Activated naive CD4-positive, alpha-beta T cell treated with anti-CD3 and anti-CD28 coated beads for 36 hours (primary cell): ENCODE results near the gene MED9. TPM values are rescaled to one million over a fixed set of nuclear protein-coding genes. Genes with fewer than 3 reads are reported as not detected.

Source experiments
- CTCF ChIA-PET: fragments of 350-600 bp; sonication (Branson Sonifier 250); formaldehyde crosslinking; loops from one replicate; lab custom pipeline; 2021; ENCODE audit warnings: antibody characterized with exemption; lab: Charles Lee
- DNase-seq: peaks from one replicate; pipeline ENCODE4 v3.0.0-alpha.2; 2020
- H3K27ac Mint-ChIP-seq: one replicate; pipeline ENCODE4 v1.8.0; 2021; ENCODE audit warnings: mild to moderate bottlenecking, mixed read lengths
- H3K27me3 Mint-ChIP-seq: one replicate; pipeline ENCODE4 v1.8.0; 2021; ENCODE audit warnings: low read depth, mixed read lengths
- H3K36me3 Mint-ChIP-seq: one replicate; pipeline ENCODE4 v1.8.0; 2021; ENCODE audit warnings: low read depth, mixed read lengths
- H3K4me1 Mint-ChIP-seq: one replicate; pipeline ENCODE4 v1.8.0; 2021; ENCODE audit warnings: low read depth, mixed read lengths
- H3K4me3 Mint-ChIP-seq: one replicate; pipeline ENCODE4 v1.8.0; 2021; ENCODE audit warnings: mild to moderate bottlenecking, moderate library complexity, mixed read lengths
- H3K9me3 Mint-ChIP-seq: one replicate; pipeline ENCODE4 v1.8.0; 2021; ENCODE audit warnings: mixed read lengths
- intact Hi-C: fragments of 100-400 bp; cut with micrococcal nuclease; formaldehyde crosslinking; loops from one replicate; pipeline ENCODE4 v1.15.1; 2023
- total RNA-seq, 2 experiments: library from RNA; stranded (reverse); gene quantifications; one replicate each; pipeline ENCODE4 v1.2.3, GENCODE V29; 2021

The MED9 gene
- total RNA-seq, 2 experiments from 2014 or later = 13.2 to 14.4 TPM

GRCh38 chr17:17499402-17500145 is 22.8 kb downstream of the MED9 start:
- peaks cover 11% of the 10 kb centered on the region for H3K27me3 Mint-ChIP-seq
- no peak overlapping the region for H3K27ac Mint-ChIP-seq
- intact Hi-C loops = no loop called here
- CTCF ChIA-PET = interaction anchor here (0.5 to 5.6 kb wide), 3 partner anchors 27 to 144 kb away, joined by 3 to 59 read pairs (median 5); no protein-coding TSS in a partner anchor
- no peaks in the 10 kb centered on the region for H3K9me3 Mint-ChIP-seq
- H3K36me3 Mint-ChIP-seq = no peaks in the 10 kb centered on the region
- DNase-seq = no peak
- peaks cover 12% of the 10 kb centered on the region for H3K4me1 Mint-ChIP-seq
- H3K4me3 Mint-ChIP-seq = no peak overlapping the region

- Mint-ChIP-seq H3K4me1 (peaks cover 2% of the 10 kb centered on the region), H3K27ac (no peak overlapping the region), H3K9me3 (no peaks in the 10 kb centered on the region), H3K4me3 (no peak overlapping the region), H3K36me3 (no peaks in the 10 kb centered on the region), H3K27me3 (no peaks in the 10 kb centered on the region)
- CTCF ChIA-PET = interaction anchor here (0.6 to 5.6 kb wide), 5 partner anchors 33 to 216 kb away, joined by 3 to 59 read pairs (median 3); no protein-coding TSS in a partner anchor
- intact Hi-C loops = loop anchor here (1.0 kb wide), 2 partner anchors 140 to 146 kb away; no protein-coding TSS in a partner anchor
- DNase-seq = peak; percentile 60
These were observed 24.3 kb downstream of the MED9 start for GRCh38 chr17:17500999-17501605.

GRCh38 chr17:17502741-17503565 is 26.2 kb downstream of the MED9 start:
- no peak for DNase-seq
- H3K4me1 Mint-ChIP-seq = no peaks in the 10 kb centered on the region
- no peak overlapping the region for H3K27ac Mint-ChIP-seq
- CTCF ChIA-PET = no interaction called here
- intact Hi-C loops = no loop called here
- no peak overlapping the region for H3K4me3 Mint-ChIP-seq
- H3K9me3 Mint-ChIP-seq = no peaks in the 10 kb centered on the region
- no peaks in the 10 kb centered on the region for H3K36me3 Mint-ChIP-seq
- H3K27me3 Mint-ChIP-seq = no peaks in the 10 kb centered on the region

- H3K27ac Mint-ChIP-seq = no peak overlapping the region
- no peaks in the 10 kb centered on the region for H3K4me1 Mint-ChIP-seq
- no peaks in the 10 kb centered on the region for H3K36me3 Mint-ChIP-seq
- H3K27me3 Mint-ChIP-seq = no peaks in the 10 kb centered on the region
- CTCF ChIA-PET = no interaction called here
- no peak overlapping the region for H3K4me3 Mint-ChIP-seq
- H3K9me3 Mint-ChIP-seq = no peaks in the 10 kb centered on the region
- DNase-seq = no peak
- intact Hi-C loops = no loop called here
These were observed 26.8 kb downstream of the MED9 start for GRCh38 chr17:17503566-17504130.

- DNase-seq = no peak
- no peak overlapping the region for H3K27ac Mint-ChIP-seq
- no peaks in the 10 kb centered on the region for H3K4me1 Mint-ChIP-seq
- no peaks in the 10 kb centered on the region for H3K36me3 Mint-ChIP-seq
- no peaks in the 10 kb centered on the region for H3K27me3 Mint-ChIP-seq
- no peaks in the 10 kb centered on the region for H3K9me3 Mint-ChIP-seq
- CTCF ChIA-PET = interaction anchor here (1.3 to 2.3 kb wide), 2 partner anchors 8 to 64 kb away, joined by 4 to 9 read pairs; partner anchors contain the start of gene RASD1
- intact Hi-C loops = no loop called here
- H3K4me3 Mint-ChIP-seq = no peak overlapping the region
These were observed 27.7 kb downstream of the MED9 start for GRCh38 chr17:17504341-17505140.

- CTCF ChIA-PET = interaction anchor here (1.3 to 2.3 kb wide), 2 partner anchors 9 to 64 kb away, joined by 4 to 9 read pairs; partner anchors contain the start of gene RASD1
- H3K4me3 Mint-ChIP-seq = no peak overlapping the region
- DNase-seq = no peak
- H3K27me3 Mint-ChIP-seq = no peaks in the 10 kb centered on the region
- no peaks in the 10 kb centered on the region for H3K9me3 Mint-ChIP-seq
- no peaks in the 10 kb centered on the region for H3K36me3 Mint-ChIP-seq
- H3K27ac Mint-ChIP-seq = no peak overlapping the region
- no peaks in the 10 kb centered on the region for H3K4me1 Mint-ChIP-seq
- intact Hi-C loops = no loop called here
These were observed 28.4 kb downstream of the MED9 start for GRCh38 chr17:17505151-17505550.

- no peak overlapping the region for H3K27ac Mint-ChIP-seq
- H3K9me3 Mint-ChIP-seq = no peaks in the 10 kb centered on the region
- H3K4me1 Mint-ChIP-seq = no peaks in the 10 kb centered on the region
- no peaks in the 10 kb centered on the region for H3K27me3 Mint-ChIP-seq
- DNase-seq = no peak
- CTCF ChIA-PET = interaction anchor here (1.3 to 2.3 kb wide), 2 partner anchors 9 to 63 kb away, joined by 4 to 9 read pairs; partner anchors contain the start of gene RASD1
- no peak overlapping the region for H3K4me3 Mint-ChIP-seq
- H3K36me3 Mint-ChIP-seq = no peaks in the 10 kb centered on the region
- intact Hi-C loops = no loop called here
These were observed 28.9 kb downstream of the MED9 start for GRCh38 chr17:17505610-17506171.

- no peak overlapping the region for H3K4me3 Mint-ChIP-seq
- no peaks in the 10 kb centered on the region for H3K27me3 Mint-ChIP-seq
- H3K4me1 Mint-ChIP-seq = no peaks in the 10 kb centered on the region
- no peak overlapping the region for H3K27ac Mint-ChIP-seq
- DNase-seq = no peak
- no peaks in the 10 kb centered on the region for H3K9me3 Mint-ChIP-seq
- intact Hi-C loops = no loop called here
- CTCF ChIA-PET = interaction anchor here (0.6 to 2.3 kb wide), 3 partner anchors 9 to 108 kb away, joined by 3 to 9 read pairs (median 9); partner anchors contain the start of gene RASD1
- no peaks in the 10 kb centered on the region for H3K36me3 Mint-ChIP-seq
These were observed 29.5 kb downstream of the MED9 start for GRCh38 chr17:17506181-17506741.

- Mint-ChIP-seq H3K27me3 (no peaks in the 10 kb centered on the region), H3K36me3 (no peaks in the 10 kb centered on the region), H3K4me1 (no peaks in the 10 kb centered on the region), H3K27ac (no peak overlapping the region), H3K9me3 (no peaks in the 10 kb centered on the region), H3K4me3 (no peak overlapping the region)
- intact Hi-C loops = no loop called here
- DNase-seq = no peak
- CTCF ChIA-PET = interaction anchor here (0.6 to 1.8 kb wide), 3 partner anchors 10 to 107 kb away, joined by 3 to 9 read pairs (median 3); partner anchors contain the start of gene RASD1
These were observed 30.2 kb downstream of the MED9 start for GRCh38 chr17:17506893-17507464.

- Mint-ChIP-seq H3K27me3 (no peaks in the 10 kb centered on the region), H3K9me3 (no peaks in the 10 kb centered on the region), H3K4me3 (no peak overlapping the region), H3K27ac (no peak overlapping the region), H3K36me3 (no peaks in the 10 kb centered on the region), H3K4me1 (no peaks in the 10 kb centered on the region)
- intact Hi-C loops = no loop called here
- CTCF ChIA-PET = interaction anchor here (0.9 to 1.8 kb wide), 2 partner anchors 11 to 61 kb away, joined by 3 to 9 read pairs; partner anchors contain the start of gene RASD1
- no peak for DNase-seq
These were observed 30.7 kb downstream of the MED9 start for GRCh38 chr17:17507465-17508011.
